Measurements from ENCODE around the gene TRERF1.

DNA sequence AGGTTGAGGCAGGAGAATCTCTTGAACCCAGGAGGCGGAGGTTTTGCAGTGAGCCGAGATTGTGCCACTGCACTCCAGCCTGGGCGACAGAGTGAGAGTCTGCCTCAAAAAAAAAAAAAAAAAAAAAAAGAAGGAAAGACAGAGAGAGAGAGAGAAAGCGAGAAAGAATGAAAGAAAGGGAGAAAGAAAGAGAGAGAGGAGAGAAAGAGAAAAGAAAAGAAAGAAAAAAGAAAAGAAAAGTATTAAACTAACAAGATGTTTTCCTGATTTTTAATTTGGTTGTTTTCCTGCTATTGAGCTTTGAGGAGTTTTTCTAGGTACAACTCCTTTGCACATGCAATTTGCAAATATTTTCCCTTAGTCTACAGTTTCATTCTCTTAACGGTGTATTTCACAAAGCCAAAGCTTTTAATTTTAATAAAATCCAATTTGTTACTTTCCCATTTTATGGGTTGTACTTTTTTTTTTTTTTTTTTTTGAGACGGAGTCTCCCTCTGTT lies 10.8 kb upstream of the TRERF1 start:
- TF ChIP-seq ZNF8 (CRISPR knock-in tag; IDR thresholded peaks at IDR 0.05): no peak
- TF ChIP-seq RARB (CRISPR knock-in tag; IDR thresholded peaks at IDR 0.05): no peak
- no peak for TF ChIP-seq ZNF565 (CRISPR knock-in tag; conservative IDR thresholded peaks at IDR 0.05; ENCODE audit: low read depth)
- no peak for TF ChIP-seq ARNTL (CRISPR knock-in tag; IDR thresholded peaks at IDR 0.05; ENCODE audit: borderline replicate concordance, low read depth)
- TF ChIP-seq, protein P1, sequence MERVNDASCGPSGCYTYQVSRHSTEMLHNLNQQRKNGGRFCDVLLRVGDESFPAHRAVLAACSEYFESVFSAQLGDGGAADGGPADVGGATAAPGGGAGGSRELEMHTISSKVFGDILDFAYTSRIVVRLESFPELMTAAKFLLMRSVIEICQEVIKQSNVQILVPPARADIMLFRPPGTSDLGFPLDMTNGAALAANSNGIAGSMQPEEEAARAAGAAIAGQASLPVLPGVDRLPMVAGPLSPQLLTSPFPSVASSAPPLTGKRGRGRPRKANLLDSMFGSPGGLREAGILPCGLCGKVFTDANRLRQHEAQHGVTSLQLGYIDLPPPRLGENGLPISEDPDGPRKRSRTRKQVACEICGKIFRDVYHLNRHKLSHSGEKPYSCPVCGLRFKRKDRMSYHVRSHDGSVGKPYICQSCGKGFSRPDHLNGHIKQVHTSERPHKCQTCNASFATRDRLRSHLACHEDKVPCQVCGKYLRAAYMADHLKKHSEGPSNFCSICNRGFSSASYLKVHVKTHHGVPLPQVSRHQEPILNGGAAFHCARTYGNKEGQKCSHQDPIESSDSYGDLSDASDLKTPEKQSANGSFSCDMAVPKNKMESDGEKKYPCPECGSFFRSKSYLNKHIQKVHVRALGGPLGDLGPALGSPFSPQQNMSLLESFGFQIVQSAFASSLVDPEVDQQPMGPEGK (CRISPR knock-in tag; IDR thresholded peaks at IDR 0.05; ENCODE audit: borderline replicate concordance): no peak
- no peak for TF ChIP-seq ZC3H10 (CRISPR knock-in tag; IDR thresholded peaks at IDR 0.05)
- TF ChIP-seq, protein P2, sequence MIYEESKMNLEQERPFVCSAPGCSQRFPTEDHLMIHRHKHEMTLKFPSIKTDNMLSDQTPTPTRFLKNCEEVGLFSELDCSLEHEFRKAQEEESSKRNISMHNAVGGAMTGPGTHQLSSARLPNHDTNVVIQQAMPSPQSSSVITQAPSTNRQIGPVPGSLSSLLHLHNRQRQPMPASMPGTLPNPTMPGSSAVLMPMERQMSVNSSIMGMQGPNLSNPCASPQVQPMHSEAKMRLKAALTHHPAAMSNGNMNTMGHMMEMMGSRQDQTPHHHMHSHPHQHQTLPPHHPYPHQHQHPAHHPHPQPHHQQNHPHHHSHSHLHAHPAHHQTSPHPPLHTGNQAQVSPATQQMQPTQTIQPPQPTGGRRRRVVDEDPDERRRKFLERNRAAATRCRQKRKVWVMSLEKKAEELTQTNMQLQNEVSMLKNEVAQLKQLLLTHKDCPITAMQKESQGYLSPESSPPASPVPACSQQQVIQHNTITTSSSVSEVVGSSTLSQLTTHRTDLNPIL (CRISPR knock-in tag; IDR thresholded peaks at IDR 0.05; ENCODE audit: low read depth): no peak
- TF ChIP-seq, protein P3, sequence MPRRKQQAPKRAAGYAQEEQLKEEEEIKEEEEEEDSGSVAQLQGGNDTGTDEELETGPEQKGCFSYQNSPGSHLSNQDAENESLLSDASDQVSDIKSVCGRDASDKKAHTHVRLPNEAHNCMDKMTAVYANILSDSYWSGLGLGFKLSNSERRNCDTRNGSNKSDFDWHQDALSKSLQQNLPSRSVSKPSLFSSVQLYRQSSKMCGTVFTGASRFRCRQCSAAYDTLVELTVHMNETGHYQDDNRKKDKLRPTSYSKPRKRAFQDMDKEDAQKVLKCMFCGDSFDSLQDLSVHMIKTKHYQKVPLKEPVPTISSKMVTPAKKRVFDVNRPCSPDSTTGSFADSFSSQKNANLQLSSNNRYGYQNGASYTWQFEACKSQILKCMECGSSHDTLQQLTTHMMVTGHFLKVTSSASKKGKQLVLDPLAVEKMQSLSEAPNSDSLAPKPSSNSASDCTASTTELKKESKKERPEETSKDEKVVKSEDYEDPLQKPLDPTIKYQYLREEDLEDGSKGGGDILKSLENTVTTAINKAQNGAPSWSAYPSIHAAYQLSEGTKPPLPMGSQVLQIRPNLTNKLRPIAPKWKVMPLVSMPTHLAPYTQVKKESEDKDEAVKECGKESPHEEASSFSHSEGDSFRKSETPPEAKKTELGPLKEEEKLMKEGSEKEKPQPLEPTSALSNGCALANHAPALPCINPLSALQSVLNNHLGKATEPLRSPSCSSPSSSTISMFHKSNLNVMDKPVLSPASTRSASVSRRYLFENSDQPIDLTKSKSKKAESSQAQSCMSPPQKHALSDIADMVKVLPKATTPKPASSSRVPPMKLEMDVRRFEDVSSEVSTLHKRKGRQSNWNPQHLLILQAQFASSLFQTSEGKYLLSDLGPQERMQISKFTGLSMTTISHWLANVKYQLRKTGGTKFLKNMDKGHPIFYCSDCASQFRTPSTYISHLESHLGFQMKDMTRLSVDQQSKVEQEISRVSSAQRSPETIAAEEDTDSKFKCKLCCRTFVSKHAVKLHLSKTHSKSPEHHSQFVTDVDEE (CRISPR knock-in tag; IDR thresholded peaks at IDR 0.05): no peak
